EH (cell line): ENCODE measurements around the gene RNU6-7.

Experiments
- DNase-seq: peaks from one replicate; pipeline ENCODE4 v3.0.0-alpha.2; 2015; ENCODE audit warnings: low read depth

Gene RNU6-7

DNA sequence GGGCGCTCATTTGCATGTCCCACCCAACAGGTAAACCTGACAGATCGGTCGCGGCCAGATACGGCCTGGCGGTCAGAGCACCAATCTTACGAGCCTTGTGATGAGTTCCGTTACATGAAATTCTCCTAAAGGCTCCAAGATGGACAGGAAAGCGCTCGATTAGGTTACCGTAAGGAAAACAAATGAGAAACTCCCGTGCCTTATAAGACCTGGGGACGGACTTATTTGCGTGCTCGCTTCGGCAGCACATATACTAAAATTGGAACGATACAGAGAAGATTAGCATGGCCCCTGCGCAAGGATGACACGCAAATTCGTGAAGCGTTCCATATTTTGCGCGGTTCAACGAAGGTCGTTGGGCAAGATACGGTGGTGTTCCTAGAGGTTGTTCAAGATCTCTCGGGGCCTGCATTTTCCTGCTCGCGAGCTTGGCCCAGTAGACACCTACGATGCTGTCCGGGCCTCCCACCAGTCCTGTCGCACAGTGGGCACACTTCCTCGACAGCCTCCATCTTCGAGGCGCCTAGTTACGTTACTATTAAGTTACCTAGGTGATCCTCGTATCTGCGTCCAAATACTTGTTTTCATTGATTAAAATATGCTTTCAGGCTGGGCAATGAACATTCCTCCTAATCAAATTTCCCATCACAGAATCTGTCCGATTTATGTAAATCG is at the start of gene RNU6-7:
Gene RNU6-7, plus strand, starts transcription at position 230 of the 675 bp plus-strand sequence.
- no peak for DNase-seq

DNA sequence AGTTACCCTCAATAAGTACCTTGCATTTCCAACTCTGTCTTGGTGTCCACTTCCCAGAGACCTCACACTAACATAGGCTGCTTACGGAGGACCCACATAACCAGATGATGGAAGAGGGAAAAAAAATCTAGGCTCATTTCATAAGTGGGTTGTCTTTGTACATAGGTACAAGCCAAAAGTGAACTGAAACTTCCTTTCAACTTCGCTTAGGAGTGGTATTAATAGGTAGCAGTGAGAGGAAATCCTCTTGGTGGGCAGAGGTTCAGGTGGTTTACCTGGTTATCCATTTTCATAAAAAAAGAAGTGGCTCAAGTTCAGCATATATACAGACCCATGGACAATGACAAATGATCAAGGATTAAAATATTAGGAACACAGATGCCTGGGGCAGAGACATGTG is 35.8 kb upstream of the RNU6-7 start:
- no peak for DNase-seq

DNA sequence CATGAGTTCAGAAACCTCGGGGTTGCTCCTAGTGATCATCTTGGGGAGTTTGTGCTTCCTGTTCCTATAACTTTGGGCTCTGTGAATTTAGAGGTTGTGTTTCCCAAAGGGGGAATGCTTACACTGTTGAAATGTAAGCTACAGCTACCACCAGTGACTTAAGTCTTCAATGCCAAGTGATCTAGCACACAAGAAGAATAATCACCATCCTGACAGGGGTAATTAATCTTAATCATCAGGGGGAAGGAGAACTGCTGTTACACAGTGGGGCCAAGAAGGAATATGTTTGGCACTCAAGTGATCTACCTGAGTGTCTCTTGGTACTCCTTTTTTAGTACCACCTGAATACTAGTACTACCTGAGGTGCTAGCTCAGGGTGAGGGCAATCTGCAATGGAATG is 34.9 kb upstream of the RNU6-7 start:
- DNase-seq = no peak

DNA sequence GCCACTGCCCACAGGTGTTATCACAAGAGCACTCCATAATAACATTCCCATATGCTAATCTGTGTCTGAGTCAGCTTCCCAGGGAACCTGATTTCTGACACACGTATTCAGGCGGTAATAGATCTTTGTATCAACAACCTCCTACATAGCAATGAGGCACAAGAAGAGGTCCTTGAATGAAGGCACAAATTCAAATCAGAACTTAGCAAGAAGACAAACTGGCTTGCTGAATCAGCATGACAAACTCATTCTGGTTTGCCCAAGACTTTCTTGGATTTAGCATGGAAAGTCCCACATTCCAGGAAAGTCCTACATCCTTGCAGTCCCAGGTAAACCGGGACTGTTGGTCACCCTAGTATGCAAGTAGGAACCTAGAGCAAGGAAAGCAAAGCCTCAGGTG is 33.9 kb upstream of the RNU6-7 start:
- DNase-seq = no peak

DNA sequence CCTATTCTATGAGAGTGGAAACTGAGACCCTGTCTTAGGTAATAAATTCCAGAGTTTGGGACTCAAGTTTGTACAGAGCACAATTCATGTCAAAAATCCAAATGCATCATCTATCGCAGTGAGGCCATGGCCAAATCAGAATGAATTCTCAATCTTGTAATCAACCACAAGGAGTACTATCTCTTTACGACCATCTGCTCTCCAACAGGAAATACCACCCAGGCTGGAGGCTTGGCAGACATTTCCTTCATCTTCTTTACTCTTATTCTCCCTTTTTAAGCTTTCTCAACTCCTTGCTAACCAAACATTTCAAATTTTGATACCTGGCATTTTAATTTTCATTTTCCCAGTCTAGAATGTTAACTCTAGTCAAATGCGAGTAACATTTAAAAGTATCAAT is 32.7 kb upstream of the RNU6-7 start:
- DNase-seq = peak; percentile 19

DNA sequence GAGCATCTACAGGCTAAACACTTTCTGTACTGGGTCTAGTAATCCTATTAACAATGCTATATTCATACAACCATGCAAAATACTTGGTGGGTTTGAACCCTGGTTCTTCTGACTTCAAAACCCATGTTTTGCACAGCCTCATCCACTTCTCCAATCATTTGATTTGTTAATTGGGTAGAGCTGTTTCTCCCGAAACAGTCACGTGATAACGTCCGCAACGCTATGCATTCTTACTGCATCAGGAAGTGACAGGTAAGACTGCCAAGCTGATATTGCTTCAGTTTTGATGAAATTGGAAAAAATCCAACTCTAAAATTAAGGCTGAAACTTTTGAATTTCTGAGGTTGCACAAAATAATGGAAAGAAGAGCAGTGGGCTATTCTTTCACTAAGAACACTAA is 30.4 kb upstream of the RNU6-7 start:
- DNase-seq = no peak

DNA sequence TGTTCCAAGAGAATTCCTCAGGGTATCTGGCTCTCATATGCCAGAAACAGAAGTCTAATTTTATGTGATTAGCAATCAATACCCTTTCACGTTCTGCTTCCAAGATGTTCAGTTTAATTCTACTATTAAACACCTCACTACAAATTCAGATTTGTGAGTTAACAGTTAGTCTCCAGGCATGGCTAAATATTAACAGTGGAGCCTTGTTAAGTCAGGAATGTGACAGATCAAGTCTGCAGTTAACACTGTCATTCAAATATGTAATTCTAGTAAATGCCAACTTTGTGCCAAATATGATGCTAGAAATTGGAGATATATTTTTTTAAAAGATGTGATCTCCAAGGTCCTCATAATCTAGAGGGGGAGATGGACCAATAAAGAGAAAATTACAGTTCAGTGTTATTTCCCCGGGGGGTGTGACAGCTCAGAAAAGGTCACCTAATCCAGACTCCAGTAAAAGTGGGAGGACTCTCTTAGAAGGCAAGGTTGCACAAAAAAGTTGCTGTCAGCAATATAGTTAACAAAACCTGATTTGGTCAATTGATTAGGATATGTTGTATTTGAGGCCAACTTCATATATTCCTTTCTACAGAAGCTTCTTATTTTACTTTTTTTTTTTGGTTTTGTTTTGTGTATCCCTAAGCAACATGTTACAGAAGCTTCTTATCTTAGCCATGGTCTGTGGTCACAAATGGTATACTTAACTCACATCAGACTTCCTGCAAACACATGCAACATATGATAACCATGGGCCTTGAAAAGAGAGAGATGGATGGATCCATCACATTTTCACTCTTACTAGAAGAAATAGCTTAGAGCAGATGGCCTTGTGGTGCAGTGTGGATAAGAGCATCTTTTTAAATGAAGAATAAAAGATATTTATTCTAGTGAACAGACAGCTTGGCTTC is 18.4 kb upstream of the RNU6-7 start:
- DNase-seq = no peak

DNA sequence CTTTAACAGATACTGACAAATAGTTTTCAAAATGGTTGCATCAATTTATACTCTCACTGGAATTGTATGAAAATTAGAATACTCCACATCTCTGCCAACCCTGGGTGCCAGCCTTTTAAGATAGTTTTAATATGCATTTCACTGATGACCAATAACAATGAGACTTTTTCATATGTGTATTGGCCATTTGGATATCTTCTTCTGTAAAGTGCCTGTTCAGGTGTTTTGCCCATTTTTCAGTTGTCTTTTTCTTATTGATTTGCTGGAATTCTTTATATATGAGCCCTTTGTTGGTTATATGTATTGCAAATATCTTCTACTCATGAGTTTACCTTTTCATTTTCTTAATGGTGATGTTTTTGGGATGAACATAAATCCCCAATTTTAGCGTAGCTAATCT is 16.7 kb upstream of the RNU6-7 start:
- no peak for DNase-seq

- DNase-seq = no peak
Measured at GRCh38 chr14:32186248-32186647, 15.6 kb upstream of the RNU6-7 start.

GRCh38 chr14:32189811-32190210 is 12.0 kb upstream of the RNU6-7 start:
- DNase-seq = no peak

DNA sequence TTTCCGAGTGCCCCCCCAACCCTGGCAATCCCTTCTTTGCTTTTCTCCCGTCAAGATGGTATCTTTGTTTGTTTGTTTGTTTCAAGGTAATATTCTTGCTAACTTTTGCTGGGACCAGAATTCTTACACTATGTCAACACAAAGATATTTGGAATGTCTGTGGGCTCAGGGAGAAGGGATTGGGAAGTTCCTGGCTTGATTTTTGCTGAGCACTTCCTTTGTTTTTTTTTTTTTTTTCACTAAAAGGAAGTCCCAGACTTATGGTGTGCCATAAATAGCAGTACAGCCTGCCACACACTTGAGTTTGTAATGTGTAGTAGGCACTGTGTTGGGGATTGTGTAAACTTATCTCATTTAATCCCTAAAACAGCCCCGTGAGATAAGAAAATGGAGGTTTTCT is 11.2 kb upstream of the RNU6-7 start:
- DNase-seq = peak; percentile 56

- DNase-seq = no peak
Measured at GRCh38 chr14:32192712-32193373, 9.0 kb upstream of the RNU6-7 start.

GRCh38 chr14:32193532-32193931 is 8.3 kb upstream of the RNU6-7 start:
- no peak for DNase-seq

- DNase-seq = no peak
Measured at GRCh38 chr14:32195636-32196035, 6.2 kb upstream of the RNU6-7 start.

DNA sequence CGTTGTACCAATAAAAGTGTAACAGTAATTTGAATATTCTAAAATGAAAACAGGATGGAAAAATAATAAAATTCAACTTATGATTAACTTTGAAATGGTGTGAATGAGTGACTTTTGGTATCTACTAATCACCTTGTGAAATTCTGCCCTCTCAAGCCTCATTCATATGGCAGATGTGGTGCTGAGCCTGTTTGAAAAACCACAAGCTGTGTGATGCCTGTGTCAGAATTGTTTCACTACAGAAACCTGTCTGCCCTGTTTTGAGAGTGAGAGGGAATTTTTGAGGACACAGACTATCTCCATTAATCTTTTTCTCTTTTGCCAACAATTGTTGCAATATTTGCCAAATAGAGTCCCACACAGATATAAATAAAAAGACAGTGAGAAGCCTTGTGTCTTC is 3.9 kb upstream of the RNU6-7 start:
- no peak for DNase-seq

DNA sequence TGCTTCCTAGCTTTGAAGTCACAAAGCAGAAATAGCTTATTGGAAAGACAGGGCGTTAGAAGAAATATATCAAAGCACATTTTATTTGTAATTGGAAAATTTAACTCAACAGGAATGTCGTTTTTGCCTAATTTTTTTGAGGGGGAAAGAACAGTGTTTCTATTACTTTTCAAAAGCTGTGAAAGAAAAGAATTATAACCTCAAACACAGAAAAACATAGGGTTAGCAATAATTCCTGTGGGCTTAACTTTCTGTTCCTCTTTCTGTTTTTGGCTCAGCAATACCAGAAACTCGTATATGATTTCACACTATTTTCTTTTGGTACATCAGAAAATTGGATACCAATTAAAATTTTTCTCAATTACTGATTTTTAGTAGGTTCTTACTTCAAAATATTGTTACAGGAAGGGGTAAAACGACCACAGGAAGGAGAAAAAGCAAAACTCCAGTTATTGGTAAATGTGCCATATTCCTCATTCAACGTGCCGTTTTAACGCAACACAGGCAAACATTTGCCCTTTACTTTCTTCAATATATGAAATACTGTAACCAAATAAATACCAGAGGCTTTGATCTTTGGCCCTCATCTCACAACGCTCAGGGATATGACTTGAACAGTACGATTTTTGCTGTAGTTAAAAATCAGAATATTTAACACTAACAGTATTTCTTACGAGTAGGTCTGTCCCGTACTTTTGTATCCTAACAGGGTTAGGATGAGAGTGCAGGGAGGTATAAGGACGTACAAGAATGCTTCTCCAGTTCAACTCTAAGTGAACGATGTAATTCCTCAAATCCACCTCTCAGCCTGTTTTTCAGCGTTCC is 1.3 kb upstream of the RNU6-7 start:
- no peak for DNase-seq

- DNase-seq = peak; percentile 51
Measured at GRCh38 chr14:32201193-32201815, 541 bp upstream of the RNU6-7 start.

GRCh38 chr14:32202491-32202997 is 699 bp downstream of the RNU6-7 start:
- DNase-seq = no peak

DNA sequence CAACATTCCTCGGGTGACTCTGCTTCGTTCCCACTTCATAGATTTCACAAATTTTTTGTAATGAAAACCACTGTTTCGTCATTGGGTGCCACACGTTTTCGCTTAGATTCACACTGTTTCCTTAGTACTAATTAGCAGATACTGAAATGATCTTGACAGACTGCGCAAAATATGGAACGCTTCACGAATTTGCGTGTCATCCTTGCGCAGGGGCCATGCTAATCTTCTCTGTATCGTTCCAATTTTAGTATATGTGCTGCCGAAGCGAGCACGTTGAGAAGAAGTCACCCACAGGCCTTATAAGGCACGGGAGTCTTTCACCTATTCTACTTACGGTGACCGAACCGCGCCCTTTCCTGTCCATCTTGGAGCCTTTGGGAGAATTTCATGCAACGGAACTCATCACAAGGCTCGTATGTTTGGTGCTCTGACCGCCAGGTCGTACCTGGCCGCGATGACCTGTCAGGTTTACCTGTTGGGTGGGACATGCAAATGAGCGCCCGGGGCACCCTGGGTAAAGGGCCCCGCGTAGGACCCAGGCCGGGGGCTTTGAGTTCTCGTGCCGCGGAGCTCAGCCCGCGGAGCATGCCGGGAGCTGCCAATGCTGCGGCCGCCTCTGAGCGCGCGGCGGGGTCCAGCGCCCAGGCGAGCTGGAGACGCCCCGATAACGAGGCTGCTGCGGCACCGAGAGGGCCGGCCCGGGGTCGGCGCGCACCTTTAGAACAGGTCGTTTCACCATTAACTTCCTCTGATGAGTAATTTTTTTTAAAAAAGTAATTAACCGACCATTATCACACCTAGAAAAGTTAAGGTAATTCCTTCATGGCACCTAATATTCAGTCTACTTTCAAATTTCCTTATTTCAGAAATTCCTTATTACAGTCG is 1.4 kb downstream of the RNU6-7 start, which contains the start of gene RNU6-8:
Gene RNU6-8, minus strand, starts transcription at position 272 of the 885 bp plus-strand sequence.
- DNase-seq = peak; percentile 83

DNA sequence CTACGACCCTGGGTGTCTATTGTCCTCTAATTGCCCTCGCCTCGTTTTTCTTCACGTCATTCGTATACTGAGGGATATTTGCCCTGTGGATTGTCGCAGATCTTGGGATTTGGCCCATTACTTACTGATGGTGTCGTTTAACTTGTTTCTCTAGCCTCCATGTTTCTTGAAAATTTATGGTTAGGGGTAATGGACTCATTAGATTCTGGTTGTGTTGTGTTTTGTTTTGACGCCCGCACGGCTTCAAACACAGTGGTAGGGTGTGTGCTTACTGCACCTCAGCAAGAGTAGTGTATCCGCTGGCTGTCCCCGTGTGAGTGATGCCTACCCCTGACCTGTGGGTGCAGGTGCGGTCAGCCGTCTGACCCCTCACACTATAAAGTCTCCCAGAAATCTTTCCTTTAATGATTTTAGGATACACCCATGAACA is 2.1 kb downstream of the RNU6-7 start:
- DNase-seq = no peak
